Measurements from ENCODE around the gene DUS3L.
"Not testable (repeated sequence)": the region's sequence is repeated elsewhere in the genome, so short reads cannot be mapped to it uniquely, and the experiment has no call there.

DUS3L gene

GRCh38 chr19:5799247-5800241 is 8.6 kb upstream of the DUS3L start:
- no peak for DNase-seq

GRCh38 chr19:5798244-5798643 is 7.3 kb upstream of the DUS3L start:
- DNase-seq = no peak

GRCh38 chr19:5795382-5795919 is 4.5 kb upstream of the DUS3L start:
- no peak for DNase-seq

GRCh38 chr19:5793188-5793587 is 2.2 kb upstream of the DUS3L start:
- no peak for DNase-seq

GRCh38 chr19:5792224-5792623 is 1.3 kb upstream of the DUS3L start:
- no peak for DNase-seq

GRCh38 chr19:5789886-5790558 is 941 bp downstream of the DUS3L start:
- no peak for DNase-seq

- no peak for DNase-seq
Measured at GRCh38 chr19:5789351-5789761, 1.6 kb downstream of the DUS3L start.

GRCh38 chr19:5788422-5788821 is 2.5 kb downstream of the DUS3L start:
- no peak for DNase-seq

GRCh38 chr19:5787409-5788182 is 3.4 kb downstream of the DUS3L start:
- DNase-seq = no peak

- DNase-seq = no peak
Measured at GRCh38 chr19:5786593-5787408, 4.2 kb downstream of the DUS3L start.

GRCh38 chr19:5785423-5785822 is 5.5 kb downstream of the DUS3L start:
- no peak for DNase-seq

- DNase-seq = no peak
Measured at GRCh38 chr19:5784581-5785147, 6.3 kb downstream of the DUS3L start, which contains the start of gene PRR22. TSS of gene PRR22 (minus strand) at chr19:5784746. CDS start at chr19:5784660, 86 bp downstream.

GRCh38 chr19:5782945-5783919 is 7.7 kb downstream of the DUS3L start:
- DNase-seq = no peak

- no peak for DNase-seq
Measured at GRCh38 chr19:5782322-5782721, 8.6 kb downstream of the DUS3L start.

- DNase-seq = not testable (repeated sequence)
Measured at GRCh38 chr19:5780916-5781315, 10.0 kb downstream of the DUS3L start.

GRCh38 chr19:5778402-5778801 is 12.6 kb downstream of the DUS3L start:
- DNase-seq = no peak

- no peak for DNase-seq
Measured at GRCh38 chr19:5775668-5776309, 15.2 kb downstream of the DUS3L start.

- no peak for DNase-seq
Measured at GRCh38 chr19:5774921-5775320, 16.0 kb downstream of the DUS3L start.

- no peak for DNase-seq
Measured at GRCh38 chr19:5773276-5773675, 17.7 kb downstream of the DUS3L start.

- no peak for DNase-seq
Measured at GRCh38 chr19:5772416-5772815, 18.5 kb downstream of the DUS3L start.
